HG03139 (cell line): Measurements from ENCODE around the gene NAPB.

Experiments used
- ATAC-seq: cut with Tn5 transposase; IDR thresholded peaks from one replicate; pipeline ENCODE4 v1.9.1; 2021; ENCODE audit not compliant: unreplicated experiment

NAPB gene

DNA sequence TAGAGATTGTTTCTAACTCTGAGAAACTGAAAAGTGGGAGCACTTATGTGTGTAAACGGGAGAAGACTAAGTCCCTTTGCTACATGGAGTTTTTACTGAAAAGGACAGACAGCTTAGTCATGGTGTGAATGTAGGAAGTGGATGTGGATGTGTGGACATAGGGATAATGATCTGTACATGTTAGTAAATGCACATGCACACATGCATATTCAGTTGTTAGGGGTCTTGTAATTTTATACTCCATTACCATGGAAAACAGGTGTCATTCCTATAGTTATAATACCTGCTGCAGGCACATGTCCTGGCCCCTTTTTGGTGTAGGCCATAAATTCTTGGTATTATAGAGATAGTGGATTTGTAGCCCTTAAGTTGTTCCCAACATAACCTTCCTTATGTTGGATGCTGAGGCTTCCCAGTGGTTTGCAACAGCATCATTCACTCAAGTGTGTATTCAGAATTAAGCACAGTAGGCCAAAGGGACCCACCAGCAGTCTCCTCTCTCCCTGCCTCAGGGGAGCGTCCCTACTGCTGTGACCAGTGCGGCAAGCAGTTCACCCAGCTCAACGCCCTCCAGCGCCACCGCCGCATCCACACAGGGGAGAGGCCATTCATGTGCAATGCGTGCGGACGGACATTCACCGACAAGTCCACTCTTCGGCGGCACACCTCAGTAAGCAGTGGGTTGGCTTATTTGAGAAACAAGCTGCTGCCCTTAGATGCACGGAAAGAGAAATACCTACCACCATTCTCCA, 52.0 kb downstream of the NAPB start:
- no peak for ATAC-seq

DNA sequence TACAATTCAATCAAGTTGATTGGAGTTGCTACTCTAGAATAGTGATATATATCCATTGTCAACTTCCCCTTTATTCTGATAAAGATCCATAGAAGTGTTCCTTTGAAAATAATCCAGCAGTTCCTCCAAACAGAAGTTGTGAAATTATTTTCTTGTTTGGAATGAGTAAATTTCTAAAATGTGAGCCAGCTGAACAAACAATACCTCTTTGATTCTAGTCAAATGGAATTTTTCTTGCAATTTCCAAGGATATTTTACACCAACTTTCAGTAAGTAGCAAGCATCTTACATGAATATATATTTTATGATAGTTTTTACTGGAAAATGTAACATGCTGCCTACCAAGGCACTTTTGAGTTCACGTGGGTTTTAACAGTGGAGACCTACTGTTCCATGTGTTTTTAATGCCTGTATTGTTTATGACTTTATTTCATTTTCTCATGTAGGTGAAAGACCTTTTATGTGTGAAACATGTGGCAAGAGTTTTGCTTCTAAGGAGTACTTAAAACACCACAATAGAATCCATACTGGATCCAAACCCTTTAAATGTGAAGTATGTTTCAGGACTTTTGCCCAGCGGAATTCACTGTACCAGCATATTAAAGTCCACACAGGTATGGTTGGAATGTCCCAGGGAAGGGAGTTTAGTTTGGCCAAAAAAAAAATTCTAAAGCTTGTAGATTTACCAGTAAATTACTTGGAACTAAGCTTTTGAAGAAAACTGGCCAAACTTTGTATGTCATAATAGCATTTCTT, 52.8 kb downstream of the NAPB start:
- ATAC-seq, result no peak

DNA sequence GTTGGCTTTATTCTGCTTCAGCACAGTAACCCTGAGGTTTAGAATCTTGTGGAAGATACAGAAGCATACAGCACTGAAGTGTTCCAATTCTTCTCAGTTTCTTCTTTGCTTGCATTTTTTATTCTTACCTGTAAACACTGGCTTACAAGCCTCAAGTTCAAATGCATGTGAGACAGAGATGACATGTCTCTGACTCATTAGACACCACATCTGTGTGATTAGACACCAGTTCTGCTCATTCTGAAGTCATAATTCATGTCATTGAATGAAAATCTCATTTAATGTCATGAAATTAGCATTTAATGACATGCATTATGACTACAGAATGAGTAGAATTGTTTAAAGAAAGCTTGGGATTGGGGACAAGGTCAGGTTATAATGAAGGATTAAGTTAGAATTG, 53.5 kb downstream of the NAPB start:
- ATAC-seq, result no peak

DNA sequence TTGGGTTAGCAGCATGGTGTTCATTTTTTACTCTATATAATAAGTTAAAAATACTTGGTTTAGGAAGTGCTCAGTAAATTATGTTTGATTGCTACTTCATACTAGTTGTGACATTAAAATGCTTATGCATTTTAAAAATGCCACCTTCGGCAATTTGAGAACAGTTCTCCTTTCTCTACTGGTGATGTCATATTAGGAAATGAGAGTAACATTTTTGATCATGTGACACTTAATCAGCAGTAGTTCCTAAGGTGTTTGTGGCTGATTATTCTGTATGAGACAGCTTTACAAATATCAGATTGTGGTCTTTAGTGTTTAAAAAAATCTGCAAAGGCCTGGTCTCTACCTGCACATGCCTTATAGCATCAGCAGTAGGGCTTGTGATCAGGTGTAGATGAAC, 54.9 kb downstream of the NAPB start:
- ATAC-seq, result no peak

DNA sequence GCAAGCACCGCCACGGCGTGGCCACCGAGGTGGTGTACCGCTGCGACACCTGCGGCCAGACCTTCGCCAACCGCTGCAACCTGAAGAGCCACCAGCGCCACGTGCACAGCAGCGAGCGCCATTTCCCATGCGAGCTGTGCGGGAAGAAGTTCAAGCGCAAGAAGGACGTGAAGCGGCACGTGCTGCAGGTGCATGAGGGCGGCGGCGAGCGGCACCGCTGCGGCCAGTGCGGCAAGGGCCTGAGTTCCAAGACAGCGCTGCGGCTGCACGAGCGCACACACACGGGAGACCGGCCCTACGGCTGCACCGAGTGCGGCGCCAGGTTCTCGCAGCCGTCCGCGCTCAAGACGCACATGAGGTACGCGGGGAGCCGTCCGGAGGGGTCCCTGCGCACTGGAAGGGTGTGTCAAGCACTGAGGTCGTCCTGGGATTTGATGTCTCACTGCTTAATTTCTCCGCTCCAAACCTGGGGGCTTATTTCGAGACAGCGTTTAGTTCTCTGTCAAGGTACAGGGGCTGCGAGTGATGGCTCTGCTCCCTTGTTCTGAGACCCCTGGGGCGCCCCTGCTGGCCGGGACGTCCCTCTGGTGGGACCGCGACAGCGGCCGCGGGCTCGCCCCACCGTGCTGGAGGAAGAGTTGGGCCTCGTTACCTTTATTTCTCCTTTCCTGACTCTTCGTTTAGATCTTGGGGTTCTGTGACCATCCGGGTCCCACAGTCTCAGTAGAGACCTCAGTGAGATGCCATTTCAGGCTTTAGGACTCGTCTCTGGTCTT, 55.7 kb downstream of the NAPB start:
- no peak for ATAC-seq

DNA sequence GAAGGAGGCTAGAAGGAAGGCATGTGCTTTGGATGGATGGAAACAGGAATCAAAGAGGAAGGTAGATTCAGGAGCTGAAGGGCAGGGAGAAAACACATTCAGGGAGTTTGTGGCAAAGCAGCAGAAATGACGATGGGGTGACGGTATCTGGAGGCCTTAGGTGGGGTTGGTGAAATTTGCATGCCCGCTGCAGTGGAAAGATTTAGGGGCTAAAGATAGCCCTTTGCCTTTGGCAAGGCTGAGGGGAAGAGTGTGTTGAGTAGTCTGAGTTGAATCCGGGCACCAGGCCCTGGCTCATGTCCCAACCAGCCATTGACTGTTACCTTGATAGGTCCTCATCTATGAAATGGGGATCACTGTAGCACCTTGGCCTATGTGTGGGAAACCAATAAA, 58.0 kb downstream of the NAPB start:
- ATAC-seq, result no peak

DNA sequence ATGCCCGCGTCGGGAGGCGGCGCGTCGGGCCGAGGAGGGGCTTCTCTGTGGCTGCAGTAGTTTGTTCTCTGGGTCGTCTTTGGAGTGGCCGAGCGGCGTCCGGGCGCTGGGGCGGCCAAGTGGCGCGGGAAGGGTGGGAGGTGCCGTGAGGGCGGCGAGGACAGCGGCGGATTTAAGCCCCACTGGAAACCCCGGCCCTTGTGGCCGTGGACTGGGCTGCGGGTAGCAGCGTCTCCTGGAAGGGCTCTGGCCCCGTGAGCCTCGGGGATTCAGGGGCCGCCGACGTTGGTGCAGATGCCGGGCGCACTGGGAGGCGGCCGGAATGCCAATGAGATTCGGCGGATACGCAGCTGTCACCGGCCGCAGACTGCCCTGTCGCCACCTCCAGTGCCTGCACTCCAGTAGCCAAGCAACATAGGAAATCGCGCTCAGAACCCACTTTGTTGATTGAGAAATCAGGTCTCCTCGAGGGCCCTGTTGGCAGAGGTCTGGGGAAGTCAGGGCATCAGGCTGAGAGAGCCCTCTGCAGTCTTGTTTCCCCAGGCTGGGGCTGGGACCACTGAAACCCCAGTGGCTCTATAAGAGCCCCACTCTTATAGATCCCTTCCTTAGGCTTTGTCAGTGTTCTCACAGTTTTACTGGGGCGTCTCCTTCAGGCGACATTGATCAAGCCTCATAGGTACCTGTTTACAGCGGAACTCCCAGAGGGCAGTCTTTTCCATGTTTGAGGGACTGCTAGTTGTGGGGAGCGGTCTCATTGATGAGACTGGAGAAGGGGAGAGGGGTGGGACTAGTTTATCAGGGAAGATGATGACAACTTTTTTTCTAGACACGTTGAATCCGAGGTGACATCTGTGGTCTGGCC, 58.7 kb downstream of the NAPB start:
- no peak for ATAC-seq

DNA sequence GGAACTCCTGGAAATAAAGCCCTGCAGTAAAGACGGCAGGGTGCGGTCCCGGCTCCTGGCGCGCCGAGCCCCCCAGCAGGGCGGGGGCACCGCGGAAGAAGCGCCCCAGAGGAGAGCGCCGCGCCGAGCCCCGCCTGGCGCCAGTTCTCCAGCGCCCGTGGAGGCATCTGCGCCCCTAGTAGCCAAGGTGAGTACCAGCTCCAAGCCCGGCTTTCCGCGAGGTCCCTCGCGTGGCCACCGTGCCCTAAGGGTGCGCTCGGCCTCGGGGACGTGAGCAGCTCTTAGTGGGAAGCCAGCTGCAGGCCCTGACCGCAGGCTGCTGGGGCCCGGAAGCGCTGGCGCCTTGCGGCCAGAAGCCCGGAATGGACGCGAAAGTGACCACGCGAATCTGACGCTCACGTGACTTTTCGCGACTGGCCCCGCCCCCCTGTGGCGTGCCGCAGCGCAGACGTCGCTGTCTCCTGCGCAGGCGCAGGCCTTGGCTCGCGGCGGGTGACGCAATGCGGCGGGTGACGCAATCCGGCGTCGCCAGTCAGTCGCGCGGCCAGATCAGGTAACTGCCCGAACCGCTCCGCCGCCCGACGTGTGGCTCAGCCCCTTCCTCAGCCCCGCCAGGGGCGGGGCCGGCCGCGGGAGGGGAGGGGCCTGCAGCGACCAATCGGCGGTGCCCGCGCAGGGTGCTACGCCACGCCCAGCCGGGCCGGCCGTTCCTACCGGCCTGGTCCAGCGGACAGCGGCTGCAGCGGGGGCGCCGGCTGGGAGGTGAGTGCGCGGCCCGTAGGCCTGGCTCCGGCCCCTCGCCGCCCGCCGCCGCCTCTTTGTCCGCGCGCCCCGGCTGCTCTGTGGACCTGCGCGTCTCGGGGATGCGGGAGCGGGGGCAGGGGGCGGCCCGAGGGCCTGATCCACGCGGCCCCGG, 59.6 kb downstream of the NAPB start, which contains the start of gene GZF1:
TSS of gene GZF1 (plus strand) at position 707 of the 916 bp plus-strand sequence. CDS start 2,202 bp downstream, outside the sequence.
- ATAC-seq, result peak; percentile 61

DNA sequence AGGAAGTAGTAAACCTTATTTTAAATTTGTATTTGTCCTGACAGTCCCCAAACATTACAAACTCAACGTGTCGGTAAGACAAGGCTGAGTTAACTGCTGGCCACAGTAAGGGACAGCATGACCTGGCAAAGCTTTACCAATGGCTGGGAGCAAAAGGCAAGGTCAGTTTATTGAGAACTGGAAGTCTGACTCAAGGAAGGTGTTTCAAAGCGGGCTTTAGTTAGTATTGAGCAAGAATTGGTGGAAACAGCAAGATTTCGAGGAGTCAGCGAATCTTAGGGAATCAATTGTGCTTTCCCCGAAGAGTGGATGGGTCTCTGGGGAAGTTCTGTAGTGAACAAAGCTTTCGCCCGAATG, 60.2 kb downstream of the NAPB start:
- no peak for ATAC-seq

DNA sequence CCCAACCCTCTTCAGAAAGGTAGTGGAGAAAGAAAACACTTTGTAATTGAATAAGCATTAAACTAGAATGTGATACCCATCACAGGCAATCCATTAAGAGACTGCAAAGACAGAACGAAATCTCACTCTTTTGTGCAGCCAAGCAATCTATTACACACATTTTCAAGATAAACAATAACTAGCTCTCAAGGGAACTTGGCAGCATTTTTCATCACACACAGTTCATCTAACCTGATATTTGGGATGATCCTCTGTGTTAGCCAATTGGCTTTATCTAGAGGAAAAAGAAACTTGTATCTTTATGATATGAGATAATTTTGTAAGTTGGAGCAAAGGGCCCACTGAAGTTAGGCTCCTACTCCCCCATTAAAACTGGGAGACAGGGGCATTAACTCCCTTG, 60.8 kb downstream of the NAPB start:
- no peak for ATAC-seq

DNA sequence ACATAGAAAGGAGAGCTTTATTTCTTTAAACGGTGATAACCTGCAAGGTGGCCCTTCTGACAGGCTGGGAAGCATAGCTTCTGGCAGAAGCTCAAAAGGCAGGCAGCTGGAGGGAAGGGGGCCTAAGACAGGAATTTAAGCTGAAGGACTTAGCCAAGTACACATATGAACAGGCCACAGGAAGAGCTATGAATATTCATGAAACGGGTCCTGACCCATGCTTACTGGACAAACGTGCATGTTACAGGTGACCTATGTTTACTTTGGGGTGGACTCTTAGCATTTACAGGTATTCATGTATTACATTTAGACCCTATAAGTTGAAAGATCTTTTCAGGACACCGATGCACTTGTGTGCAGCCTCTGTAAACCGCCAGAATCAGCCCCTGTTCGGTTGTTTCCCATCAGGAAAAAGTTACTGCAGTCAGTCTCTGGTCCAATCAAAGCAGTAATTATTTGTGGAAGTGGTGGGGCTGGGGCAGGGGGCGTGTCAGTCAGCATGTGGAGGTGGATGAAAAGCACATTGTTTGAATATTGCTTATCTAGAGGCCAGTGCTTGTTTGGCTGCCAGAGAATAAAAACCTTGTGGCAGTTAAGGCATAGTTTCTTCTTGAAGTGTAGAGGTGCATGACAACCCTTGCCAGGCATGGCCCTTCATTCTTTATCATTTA, 62.2 kb downstream of the NAPB start:
- ATAC-seq, result no peak

DNA sequence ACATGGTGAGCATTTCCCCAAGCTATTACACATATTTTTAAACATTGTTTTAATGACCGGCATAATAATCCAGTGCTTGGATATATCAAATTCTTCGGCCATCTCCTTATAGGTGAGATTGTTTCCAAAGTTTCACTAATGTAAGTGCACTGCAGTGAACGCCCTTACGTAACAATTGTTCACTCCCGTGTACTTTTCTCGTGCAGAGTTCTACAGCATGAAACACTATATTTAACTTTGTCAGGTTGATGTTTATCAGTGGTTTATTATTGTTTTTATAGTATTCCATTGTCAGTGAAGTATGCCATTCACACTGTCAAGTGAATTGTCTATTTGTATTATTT, 62.8 kb downstream of the NAPB start:
- no peak for ATAC-seq

DNA sequence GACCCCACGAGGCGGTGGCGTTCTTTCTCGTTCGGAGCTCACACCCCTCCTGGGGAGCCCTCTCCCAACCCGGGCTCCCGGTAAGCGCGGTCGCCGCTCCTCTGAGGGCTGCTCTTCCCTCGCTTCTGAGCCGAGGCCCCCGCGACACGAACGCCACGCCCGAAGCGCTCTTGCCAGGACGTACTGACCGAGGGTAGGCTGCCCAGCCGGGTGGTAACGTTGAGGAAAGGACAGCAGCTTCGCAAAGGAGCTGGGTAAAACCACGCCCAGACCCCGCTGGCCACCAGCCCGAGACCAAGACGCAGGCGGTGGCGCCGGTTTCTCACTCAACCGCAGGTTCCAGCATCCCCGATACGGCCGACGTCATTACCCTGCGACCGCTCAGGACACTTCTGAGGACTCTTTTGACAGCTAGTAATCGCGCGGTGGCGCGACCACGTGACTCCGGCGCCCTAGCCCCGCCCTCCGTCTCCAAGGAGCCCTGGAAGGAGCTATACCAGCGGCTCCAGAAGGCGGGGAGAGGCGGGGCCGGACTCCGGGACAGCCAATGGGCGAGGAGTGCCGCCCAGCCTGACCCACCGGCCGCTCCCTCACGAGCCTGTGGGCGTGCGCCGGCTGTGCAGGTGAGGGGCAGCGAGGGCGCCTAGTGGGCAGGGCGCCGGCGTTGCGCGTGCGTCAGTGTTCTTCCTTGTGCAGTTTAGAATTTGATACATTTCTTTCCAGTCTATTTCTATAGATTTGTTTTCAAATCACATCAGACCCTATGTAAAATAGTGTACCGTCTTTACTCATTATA, 63.3 kb downstream of the NAPB start:
- peak; percentile 73 for ATAC-seq

DNA sequence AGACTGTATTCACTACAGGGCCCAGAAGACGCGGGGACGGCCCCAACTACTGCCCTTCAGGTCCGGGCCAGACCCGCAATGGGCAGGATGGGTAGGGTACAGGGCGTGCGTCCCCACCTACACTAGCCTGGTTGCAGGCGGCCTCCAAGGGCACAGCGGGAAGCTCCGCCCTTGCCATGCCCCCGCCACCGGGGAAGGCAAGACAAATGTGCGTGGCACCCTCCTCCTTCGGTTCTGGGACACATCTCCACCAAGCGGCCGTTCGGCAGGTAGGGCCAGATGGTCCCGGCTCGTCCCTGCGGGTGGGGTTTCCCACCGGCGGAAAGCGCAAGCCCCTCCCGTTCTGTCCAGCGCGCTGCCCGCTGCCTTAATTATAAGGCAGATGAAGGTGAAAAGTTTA, 65.1 kb downstream of the NAPB start:
- no peak for ATAC-seq

DNA sequence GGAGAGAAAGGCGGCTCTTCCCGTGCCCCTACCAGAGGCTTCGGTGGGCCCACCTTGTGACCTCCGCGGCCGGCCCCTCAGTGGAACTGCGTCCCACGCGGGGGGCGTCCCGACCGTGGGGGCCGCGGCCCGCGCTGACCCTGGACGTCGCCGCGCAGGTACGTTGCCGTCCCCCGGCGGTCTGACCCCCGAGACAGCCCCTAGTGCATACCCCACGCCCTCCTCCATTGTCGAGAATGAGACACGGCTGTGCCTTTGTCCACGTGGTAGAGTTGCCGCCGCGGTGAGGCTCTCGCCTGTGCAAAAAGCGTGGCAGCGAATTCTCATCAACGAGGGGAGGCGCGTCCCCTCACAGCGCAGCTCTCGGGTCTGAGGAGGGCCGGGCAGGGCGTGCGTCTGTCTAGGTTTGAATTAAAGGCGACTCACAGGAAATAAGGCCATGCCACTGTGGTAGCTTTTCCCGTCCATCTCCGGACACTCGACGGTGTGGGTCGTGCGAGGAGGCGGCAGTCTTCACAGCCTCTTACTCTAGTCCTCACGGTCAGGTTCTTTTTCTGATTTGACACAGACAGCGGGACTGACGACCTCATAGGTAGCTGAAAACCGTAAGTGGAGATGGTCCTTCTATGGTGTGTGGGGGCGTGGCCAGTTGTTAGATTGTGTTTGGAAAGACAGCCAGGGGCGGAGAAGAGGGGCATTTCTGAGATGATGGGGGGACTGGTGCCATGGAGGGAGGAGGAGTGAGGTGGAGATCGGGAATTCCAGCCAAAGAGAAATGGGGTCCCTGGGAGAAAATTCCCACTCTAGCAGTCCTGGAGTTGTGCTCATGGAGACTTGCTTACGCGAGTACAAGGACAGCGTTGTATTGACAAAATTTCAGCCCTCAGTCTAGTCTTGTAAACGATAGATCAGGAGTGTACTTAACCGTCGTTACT, 70.1 kb downstream of the NAPB start:
- peak; percentile 25 for ATAC-seq

DNA sequence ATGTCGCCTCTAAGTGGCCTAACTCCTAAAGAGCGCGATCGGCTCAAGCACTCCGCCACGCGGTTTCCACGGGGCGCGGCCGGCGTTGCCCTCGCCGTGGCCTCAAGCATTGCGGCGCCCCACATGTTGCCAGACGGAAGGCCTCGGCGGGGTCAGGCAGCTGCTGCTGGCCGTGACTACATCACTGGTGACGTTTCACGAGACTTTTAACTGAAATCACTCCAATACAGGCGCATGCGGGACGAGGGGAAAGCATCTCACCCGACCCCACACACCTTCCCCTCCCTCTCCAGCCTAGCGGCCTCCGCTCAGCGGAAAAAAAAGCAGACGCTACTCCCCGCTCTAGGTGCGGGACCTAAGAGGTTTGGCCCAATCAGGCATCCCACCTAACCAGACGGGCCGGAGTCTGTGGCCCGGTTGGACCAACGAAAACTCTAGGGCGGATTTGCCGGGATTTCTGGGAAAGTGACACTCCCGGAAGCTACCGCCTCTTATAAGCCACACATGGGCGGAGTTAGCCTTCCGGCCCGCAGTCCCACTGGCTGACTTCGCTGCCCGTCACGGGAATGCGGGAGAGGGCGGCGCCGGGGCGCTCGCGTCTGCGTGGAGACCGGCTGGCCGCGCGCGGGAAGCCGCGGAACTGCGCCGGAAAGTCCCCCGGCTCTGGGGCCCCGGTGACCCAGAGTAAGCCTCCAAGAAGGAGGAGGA, 70.9 kb downstream of the NAPB start, which contains the start of gene NXT1:
TSS of gene NXT1 (plus strand) at position 596 of the 708 bp plus-strand sequence. CDS start 3,251 bp downstream, outside the sequence.
- peak; percentile 79 for ATAC-seq
